Muscle of back (tissue), 11 donors: ENCODE results near the gene ETV5. TPM values are rescaled to one million over a fixed set of nuclear protein-coding genes. Genes with fewer than 3 reads are reported as not detected.
A peak's percentile ranks its signal among the peaks of the same experiment; 100 is the strongest.

Experiments used
- DNase-seq, 3 donors: peaks; one replicate each; pipeline versions ENCODE4 v3.0.0 to v3.0.0-alpha.2; 2013
- polyA plus RNA-seq, 10 donors: library from polyadenylated mRNA; unstranded; fragments of 120-200 nt; gene quantifications; one replicate each; pipeline ENCODE4 v1.2.1, GENCODE V29; 2013; ENCODE audit not compliant: insufficient read length in 10 of 10

ETV5 gene
- polyA plus RNA-seq, 10 donors: 20.9 to 33.4 (median 29.9) TPM

DNA sequence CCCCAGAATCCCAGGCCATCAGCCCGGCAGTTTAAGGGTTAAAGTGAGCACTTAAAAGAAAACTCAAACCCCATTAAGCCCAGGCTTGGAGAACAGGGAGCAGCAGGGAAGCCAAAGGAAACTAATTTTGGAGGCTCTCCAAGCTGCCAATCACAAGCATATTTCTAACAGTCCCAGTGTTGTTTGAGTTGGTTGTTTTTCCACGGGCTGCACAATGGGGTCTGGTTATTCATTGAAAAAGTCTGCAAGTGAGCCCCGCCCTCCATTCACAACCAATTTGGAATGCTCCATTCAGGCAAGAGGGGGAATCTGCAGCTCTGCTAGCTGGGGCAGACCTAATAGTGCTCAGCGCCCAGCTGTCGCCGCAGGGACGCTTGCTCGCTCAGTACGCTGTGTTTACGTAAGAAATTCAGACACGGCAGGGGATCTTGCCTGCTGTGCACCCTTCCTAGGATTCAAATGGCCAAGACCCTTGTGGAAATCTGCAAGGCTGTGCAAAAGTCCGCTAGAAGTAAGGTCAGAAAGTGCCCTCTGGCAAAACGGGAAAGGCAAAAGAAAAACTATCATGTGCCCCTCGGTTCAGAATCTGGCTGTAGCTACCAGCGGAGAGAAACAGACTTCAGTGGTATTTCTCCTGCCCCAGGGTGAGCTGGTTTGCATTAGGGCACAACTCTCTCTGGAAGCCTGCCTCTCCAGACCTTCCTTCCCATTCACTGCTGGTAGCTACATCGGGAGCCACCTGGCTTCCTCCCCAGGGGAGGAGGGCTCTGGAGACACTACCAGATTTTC lies 11.0 kb downstream of the ETV5 start:
- DNase-seq: peak; percentile 79 to 94 (median 86)

DNA sequence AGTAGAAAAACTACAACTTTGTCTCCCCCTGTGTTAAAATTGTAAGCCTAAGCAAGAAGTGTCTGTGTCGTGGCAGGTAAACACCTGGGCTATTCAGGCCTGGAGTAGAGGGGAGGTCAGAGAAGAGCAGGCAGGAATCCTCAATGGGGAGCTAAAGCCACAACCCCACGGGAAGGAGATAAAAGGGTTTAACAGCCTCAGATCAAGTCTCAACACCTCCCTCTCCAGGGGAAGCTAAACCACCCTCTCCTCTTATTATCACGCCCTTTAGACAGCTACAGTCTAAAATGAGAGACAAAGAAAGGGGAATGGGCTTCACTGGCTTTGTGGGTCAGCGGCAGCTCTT lies 11.6 kb downstream of the ETV5 start:
- no peak for DNase-seq

DNA sequence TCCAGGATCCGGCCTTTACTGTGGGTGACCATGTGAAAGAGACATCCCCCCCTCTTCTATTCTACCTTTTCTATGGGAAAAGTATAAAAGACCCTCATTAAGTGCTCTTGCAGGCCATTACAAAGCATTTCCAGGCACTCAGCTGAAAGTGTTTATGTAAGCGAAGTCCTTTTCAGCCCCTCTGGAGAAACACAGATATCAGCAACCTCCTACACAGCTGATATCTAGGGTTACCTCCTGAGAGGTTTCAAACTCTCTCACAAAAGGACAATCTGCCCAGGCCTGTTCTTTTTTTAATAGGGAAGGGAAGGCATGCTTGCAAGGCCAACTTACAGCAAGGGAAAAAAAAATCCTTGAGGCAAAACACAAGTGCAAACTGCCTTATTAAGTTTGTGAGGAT lies 12.6 kb downstream of the ETV5 start:
- no peak for DNase-seq

DNA sequence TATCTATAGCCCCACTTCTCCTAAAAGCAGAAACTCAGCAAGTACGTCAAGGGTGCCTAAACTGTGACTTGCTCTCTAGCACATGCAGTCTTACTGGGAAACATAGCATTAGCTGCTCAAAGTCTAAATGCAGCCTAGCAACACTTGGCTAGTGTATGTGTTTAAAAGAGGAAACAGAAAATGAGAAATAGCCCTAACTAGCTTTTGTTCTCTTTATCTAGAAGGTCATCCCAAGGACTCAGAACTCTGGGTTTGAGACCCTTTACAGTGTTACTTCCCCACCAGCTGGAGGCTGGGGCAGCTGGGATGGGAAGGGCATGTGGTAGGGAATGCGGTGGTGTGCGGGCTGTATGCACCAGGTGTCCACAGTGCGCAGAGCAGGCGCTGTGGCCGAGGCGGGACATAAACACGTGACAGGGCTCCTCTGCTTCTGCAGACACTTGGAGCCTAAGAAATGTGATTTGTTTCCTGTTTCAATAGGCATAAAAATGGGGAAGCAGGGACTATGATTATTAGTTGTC lies 13.3 kb downstream of the ETV5 start:
- peak in 1 of 3 donors; percentile 51 for DNase-seq

DNA sequence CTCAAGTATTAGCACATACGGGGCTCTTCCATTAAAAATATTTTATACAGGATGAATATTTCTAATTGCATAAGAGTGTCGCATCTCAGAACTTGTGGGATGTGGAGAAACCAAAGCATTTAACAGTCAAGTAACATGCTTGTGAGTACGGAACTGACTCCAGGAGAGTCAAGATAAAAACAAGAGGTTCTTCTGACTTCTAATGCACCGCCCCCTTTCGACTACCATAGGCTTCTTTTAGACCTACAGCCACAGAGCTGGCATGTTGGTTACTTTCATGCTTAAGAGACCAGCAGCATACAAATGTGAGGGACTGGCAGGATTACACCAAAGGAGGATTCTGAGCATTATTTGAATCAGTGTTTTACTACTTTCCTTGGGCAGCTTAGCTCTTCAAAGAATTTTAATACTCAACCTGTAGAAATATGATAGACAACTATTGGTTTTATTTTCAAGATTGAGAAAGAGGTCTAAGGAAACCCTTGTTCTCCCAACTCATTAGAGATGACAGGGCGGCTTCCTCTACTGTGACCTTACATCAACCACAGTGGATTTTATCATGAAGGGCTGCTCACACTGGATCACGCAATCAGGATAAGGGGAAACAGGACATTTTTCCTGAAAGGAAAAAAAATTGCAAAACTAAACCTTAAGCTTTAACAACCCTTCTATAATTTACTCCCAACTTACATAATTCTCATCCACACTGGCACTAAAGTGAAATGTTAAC lies 14.0 kb downstream of the ETV5 start:
- no peak for DNase-seq

DNA sequence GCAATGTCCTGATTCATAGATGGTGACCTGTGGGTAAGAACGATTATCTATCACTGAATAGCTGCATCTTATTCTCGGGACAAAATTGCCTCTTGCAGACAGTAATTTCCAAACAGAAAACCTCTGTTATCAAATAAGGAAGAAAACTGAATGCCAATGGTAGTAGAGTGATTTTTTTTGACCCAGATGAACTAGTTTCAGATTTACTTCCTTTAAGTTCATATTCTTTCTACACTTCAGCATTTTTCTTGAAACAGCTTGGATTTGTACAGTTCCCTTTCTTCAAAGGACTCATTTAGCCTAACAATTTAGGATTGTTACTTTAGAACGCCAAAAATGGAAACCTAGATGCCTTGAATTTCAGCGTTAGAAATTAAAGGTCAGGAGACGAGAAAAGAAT lies 14.6 kb downstream of the ETV5 start:
- no peak for DNase-seq

DNA sequence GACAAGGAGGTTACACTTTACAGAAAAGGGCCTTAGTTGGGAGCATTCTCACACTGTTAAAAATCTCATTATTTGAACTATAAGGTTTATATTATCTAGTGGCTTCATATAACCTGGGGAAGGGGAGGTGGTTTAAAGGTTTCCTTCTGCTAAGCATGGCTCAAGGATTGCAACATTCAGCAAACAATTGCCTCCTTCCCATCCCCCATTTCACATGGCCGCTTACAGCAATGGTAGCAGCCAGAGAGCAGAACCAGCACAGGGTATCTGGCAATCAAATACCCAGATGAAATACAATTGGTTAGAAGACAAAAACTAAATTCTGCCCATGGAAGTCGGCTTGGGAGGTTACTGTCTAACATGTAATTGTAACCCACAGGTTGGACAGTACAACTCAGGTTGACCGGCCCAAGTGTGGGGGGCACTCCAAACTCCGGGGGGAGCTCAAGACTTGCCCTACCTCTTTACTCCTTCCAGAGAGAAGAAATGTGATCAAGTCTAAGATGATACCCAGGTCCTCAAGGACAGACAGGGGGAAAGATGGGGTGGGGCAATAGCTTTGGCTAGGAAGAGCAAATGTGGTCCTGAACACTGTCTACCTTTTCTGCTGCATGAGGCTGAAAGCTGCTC lies 15.5 kb downstream of the ETV5 start:
- no peak for DNase-seq

DNA sequence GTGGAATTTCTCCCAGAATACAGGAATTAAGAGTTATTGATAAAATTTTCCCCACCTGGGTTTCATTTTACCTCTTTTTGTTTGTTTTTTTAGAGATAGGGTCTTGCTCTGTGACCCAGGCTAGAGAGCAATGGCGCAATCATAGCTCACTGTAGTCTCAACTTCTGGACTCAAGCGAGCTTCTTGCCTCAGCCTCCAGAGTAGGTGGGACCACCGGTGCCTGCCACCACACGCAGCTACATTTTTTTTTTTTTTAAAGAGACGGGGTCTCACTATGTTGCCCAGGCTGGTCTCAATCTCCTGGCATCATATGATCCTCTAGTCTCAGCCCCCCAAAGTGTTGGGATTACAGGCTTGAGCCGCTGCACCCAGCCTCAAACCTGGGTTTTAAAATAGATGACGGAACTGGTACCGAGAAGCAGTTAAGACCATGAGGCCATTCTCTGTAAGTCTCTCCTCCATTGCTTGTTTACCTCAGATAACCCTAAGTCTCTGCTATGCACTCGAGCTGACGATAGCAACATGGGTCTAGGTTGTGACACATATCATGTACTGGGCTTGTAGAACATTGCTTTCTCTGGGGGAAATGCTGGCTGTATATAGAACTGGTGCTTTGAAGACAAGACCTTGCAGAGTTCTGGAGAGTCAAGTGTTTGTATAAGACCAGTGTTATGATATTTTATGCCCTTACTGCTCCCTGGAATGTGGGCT lies 16.4 kb downstream of the ETV5 start:
- DNase-seq: no peak

DNA sequence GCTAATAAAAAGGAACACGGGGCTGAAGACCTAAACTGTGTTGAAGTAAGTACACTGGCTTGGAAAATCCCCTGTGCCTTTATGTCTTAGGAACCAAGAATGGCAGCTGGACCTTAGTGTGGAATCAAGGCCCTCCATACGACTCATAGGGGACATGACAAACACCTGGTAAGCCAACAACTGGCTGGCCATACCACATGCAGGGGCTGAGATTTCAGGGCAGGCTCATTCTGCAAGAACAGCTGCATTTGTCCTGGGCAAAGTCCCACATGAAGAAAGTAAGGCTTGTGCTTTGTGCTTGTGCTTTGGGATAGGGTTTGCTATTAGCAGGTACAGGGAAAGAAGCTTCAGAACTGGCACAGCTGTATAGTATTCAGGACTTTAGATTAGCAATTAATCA lies 18.0 kb downstream of the ETV5 start:
- DNase-seq: peak in 1 of 3 donors; percentile 47

DNA sequence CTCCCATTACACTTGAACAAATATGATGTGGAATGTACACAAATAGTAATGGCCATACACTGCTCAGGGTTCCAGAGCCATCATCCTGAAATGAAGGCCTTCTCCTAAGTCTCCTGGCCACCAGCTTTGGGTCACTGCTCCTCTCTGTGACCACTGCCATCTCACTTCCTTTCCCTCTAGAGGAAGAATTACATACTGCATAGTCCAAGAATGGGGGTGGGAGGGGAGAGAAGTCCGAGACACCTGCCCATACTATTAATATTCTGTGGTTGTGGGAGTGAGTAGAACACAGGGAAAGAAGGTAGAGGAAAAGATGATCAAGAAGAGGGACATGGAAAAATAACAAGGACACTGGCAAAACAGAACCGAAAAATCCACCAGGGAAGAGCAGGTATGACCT lies 20.6 kb downstream of the ETV5 start:
- DNase-seq: no peak

DNA sequence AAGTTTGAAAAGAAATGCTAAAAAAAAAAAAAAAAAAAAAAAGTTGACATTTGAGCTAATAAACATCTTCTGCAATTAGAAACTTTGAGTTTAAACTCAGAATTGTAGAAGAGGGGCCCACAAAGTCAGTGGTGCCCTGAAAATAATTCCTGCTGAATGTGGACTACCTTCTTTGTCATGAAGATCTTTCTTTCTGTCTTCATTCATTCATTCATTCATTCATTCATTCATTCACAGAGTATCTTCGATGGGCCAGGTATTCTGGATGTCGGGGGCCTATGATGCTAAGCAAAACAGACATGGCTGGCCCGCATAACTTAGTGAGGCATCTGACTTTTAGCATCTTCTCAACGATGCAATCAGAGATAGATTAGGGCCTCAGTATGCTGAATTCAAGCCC lies 24.6 kb downstream of the ETV5 start:
- no peak for DNase-seq

DNA sequence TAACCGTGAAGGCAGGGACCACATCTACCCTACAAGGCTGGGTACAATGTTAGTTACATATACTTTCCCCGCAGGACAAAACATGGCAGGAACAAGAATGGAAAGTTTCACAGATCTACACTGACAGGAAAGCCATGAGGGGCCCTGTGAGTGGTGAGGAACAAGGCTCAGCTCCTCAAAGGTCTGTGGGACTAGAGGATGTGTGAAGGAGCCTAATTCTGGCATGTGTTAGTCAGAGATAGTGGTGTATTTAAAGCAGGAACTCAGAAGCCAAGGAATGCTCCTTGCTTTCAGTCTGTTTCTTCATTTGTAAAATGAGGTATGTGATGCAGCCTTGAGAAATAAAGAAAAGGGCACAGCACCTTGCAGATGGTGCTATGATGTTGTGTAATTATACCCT lies 25.1 kb downstream of the ETV5 start:
- DNase-seq: no peak

DNA sequence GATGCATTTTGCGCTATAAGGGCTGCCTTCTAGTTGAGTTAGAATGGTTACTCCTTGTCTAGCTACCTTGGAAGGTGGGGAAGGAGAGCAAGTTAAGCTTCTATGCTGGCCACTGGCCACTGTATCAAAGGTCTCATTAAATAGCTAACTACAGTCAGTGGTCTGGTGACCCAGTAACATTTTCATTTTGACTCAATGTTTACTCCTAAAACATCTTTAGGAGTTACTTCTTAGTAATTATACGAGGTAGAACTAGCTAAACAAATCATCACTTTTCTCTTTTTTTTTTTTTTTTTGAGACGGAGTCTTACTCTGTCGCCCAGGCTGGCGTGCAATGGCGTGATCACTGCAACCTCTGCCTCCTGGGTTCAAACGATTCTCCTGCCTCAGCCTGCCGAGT lies 26.7 kb downstream of the ETV5 start:
- no peak for DNase-seq

DNA sequence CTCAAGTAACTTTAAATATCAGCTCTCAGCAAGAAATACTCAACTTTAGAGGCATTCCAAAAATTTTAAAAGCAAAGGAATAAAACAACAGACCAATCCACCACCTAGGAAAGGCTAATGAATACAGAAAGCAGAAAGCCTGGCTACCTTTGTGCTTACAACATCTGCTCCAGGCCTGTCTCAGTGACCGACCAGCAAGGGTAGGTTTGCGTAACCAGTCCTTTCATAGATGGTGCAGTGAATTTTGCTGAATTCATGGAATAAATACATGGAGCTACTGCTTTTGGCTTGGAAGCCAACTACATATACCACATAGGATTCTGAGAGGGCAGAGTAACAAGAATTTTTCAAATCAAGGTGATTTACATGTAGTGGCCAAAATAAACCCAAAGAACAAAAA lies 27.2 kb downstream of the ETV5 start:
- DNase-seq: no peak

DNA sequence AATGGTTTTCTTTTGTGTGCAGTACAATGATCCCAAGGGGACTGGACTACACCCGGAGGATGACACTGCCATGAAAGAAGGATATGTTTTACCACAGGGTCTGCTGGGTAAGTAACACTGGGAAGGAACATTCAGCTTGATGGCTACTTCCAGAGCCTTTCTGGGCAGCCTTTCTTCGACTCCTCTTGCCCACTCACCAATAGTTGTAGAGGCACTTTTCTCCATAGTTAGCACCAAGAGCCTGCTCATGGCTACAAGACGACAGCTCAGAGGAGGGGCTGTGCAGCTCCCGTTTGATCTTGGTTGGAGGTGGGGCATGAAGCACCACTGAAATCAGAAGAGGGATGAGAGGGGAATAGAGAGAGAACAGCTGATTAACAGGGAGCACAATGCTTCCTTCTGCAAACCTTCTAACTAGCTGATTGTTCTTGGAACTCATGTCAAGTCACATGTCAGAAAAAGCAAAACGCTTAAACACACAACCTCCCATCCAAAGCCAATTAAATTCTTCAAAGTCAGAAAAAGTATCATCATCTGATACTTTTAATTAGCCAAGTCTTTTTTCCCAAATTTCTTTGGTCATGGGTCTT lies 27.9 kb downstream of the ETV5 start:
- DNase-seq: no peak

DNA sequence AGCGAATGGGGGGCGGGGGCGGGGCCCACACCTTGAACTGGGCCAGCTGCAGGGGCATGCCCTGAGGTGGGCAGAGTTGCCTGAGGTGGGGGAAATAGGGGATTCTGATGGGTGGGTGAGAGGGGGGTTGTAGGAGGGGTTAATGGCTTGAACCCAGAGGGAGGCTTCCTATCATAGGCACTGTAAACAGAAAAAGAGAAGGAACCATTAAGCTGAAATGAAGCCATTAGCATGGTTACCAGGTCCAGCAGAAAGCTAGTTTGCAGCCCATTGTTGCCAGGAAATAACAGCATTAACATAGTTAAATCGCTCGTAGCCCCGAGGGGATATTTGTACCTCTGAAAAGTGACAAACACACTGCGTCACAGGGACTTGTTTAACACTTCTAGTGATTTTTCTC lies 29.0 kb downstream of the ETV5 start:
- DNase-seq: no peak

DNA sequence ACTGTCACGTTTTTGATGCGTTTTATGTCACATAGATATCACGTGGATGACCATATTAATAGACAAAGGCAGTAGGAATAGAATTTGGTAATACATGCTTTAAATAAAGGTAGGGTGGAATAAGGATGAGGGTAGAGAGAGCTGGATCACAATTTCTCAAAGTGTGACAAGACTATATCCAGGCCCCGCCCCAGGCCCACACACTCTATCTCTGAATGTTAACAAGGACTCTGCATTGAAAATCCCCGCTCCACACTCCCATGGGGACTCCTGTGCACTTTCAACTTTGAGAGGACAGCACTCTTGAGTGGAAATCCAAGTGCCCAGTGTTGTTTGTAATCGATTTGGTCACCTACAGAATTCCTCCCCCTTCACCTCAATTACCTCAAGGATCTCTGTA lies 31.4 kb downstream of the ETV5 start:
- DNase-seq: no peak

DNA sequence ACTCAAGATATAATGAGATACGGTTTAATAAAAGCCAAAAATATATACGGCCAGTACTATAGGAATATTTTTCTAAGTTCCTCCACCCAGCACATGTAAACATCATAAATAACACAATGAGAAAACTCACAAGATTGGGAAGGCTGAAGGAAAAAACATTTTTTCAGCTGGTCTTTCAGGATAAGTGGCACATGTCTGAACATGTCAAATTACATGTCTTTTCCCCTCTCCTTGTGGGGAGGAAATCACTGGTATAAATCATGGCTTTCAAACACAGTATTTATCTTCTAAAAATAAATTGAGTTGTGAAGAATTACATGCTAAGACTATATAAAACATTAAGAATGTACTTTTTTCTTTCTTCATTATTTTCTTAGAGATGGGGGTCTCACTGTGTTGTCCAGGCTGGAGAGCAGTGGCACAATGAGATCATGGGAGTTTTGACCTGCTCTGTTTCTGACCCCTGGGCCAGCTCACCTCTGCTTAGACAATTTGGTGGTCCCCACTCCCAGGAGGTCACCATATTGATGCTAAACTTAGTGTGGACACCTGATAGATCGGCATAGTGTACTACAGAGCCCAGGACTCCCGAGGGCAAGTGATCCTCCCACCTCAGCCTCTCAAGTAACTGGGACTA lies 32.8 kb downstream of the ETV5 start:
- DNase-seq: no peak

DNA sequence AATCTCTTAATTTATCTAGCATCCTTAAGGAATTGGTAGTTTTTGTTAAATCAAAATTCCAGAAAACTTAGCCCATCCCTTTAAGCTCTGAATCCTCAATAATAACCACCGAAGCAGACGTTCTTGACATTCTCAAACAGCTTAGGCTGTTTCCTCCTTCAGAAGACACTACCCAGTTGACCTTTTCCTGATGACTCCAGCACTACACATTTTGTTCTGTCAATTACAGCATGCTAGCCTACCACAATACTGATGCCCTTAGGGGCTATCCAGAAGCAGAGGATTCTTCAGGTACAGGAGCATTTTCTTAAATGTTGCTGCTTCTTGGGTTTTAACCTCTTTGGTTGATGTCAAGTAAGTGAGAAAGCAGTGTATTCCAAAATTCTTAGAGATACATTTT lies 33.4 kb downstream of the ETV5 start:
- no peak for DNase-seq

DNA sequence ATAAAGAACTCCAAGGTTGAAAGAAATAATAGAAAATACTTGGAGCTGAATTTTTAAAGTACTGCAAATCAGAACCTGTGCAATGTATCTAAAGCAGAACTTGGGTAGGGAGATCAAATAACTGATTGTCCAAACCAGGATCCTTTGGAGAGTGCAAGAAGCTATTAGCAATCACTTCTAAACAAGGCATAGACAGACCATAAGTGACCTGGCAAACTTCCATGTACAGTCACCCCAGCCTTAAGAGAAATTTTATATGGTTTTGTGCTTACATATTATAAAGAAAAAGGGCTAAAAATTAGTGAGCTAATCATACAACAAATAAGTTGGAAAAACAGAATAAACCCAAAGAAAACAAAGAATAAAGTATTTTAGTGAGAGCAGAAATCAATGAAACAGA lies 35.2 kb downstream of the ETV5 start:
- DNase-seq: no peak

DNA sequence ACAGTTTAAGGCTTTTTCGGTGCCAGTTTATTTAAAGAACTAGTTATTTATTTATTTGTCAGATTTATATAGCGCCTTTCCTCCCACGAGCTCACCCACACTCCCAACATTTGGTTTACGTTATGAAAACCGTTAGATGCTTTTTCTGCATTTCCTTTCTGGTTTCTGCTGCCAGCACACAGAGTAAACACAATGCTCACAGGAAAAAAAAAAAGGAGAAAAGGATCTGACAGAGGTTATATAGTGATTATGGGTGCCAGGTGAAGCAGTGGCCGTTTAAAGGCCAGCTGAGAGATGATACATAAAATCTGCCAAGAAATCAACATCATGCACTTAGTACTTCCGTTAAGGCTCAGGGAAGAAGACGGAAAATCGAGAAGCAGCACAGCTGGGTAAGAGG lies 37.9 kb downstream of the ETV5 start:
- DNase-seq: no peak
